GM18907 (cell line): ENCODE measurements around the gene MEIOSIN.

Source experiments
- ATAC-seq: cut with Tn5 transposase; IDR thresholded peaks from one replicate; pipeline ENCODE4 v1.9.1; 2021; ENCODE audit warnings: mild to moderate bottlenecking, moderate library complexity; ENCODE audit not compliant: unreplicated experiment

MEIOSIN gene

GRCh38 chr19:45763691-45764294, 30.6 kb downstream of the MEIOSIN start:
- no peak for ATAC-seq

- ATAC-seq = no peak
These were observed 31.2 kb downstream of the MEIOSIN start for GRCh38 chr19:45764475-45764874.

- ATAC-seq = no peak
These were observed 31.9 kb downstream of the MEIOSIN start for GRCh38 chr19:45764945-45765701.

GRCh38 chr19:45765702-45766295, 32.6 kb downstream of the MEIOSIN start:
- no peak for ATAC-seq

GRCh38 chr19:45766296-45766868, 33.1 kb downstream of the MEIOSIN start:
- ATAC-seq = no peak

GRCh38 chr19:45766869-45767346, 33.7 kb downstream of the MEIOSIN start:
- ATAC-seq = no peak

- no peak for ATAC-seq
These were observed 34.2 kb downstream of the MEIOSIN start for GRCh38 chr19:45767410-45767880.

GRCh38 chr19:45767881-45768654, 34.8 kb downstream of the MEIOSIN start:
- no peak for ATAC-seq

- ATAC-seq = no peak
These were observed 35.4 kb downstream of the MEIOSIN start for GRCh38 chr19:45768655-45768983.

- peak; percentile 43 for ATAC-seq
These were observed 35.9 kb downstream of the MEIOSIN start, which contains the start of gene SIX5 for GRCh38 chr19:45768984-45769782. Gene SIX5 (minus strand): TSS chr19:45769252. CDS start chr19:45768844, 408 bp downstream.

GRCh38 chr19:45769821-45770191, 36.6 kb downstream of the MEIOSIN start:
- peak; percentile 12 for ATAC-seq

- ATAC-seq = peak; percentile 55
These were observed 37.2 kb downstream of the MEIOSIN start for GRCh38 chr19:45770192-45771101.

- no peak for ATAC-seq
These were observed 38.2 kb downstream of the MEIOSIN start for GRCh38 chr19:45771311-45771933.

- ATAC-seq = no peak
These were observed 39.0 kb downstream of the MEIOSIN start for GRCh38 chr19:45772130-45772840.

GRCh38 chr19:45772912-45773311, 39.7 kb downstream of the MEIOSIN start:
- ATAC-seq = no peak

GRCh38 chr19:45773384-45773783, 40.1 kb downstream of the MEIOSIN start:
- ATAC-seq = no peak

- ATAC-seq = no peak
These were observed 41.5 kb downstream of the MEIOSIN start for GRCh38 chr19:45774765-45775164.

- no peak for ATAC-seq
These were observed 44.2 kb downstream of the MEIOSIN start for GRCh38 chr19:45777395-45777961.
